Fibroblast of skin of right biceps (primary cell): ENCODE results near the gene SLC35G1.

Experiments used
- DNase-seq: peaks from one replicate; pipeline ENCODE4 v3.0.0-alpha.2; 2013

The SLC35G1 gene

GRCh38 chr10:93893646-93894515 lies at the start of gene SLC35G1:
SLC35G1 (plus strand) TSS chr10:93893978; CDS start chr10:93894034, 56 bp downstream.
- DNase-seq: peak; percentile 69

GRCh38 chr10:93844979-93845626 lies 48.7 kb upstream of the SLC35G1 start:
- DNase-seq: no peak

- no peak for DNase-seq
Measured at GRCh38 chr10:93849593-93849992, 44.2 kb upstream of the SLC35G1 start.

GRCh38 chr10:93850031-93851015 lies 43.5 kb upstream of the SLC35G1 start:
- no peak for DNase-seq

- DNase-seq: no peak
Measured at GRCh38 chr10:93851169-93851568, 42.6 kb upstream of the SLC35G1 start.

GRCh38 chr10:93852476-93853095 lies 41.2 kb upstream of the SLC35G1 start:
- no peak for DNase-seq

GRCh38 chr10:93854975-93855374 lies 38.8 kb upstream of the SLC35G1 start:
- DNase-seq: no peak

GRCh38 chr10:93856349-93857145 lies 37.2 kb upstream of the SLC35G1 start:
- no peak for DNase-seq

GRCh38 chr10:93859049-93859655 lies 34.6 kb upstream of the SLC35G1 start:
- peak; percentile 7 for DNase-seq

- no peak for DNase-seq
Measured at GRCh38 chr10:93861825-93862224, 32.0 kb upstream of the SLC35G1 start.

- no peak for DNase-seq
Measured at GRCh38 chr10:93865794-93866425, 27.9 kb upstream of the SLC35G1 start.

GRCh38 chr10:93867525-93867924 lies 26.3 kb upstream of the SLC35G1 start:
- no peak for DNase-seq

GRCh38 chr10:93871671-93872204 lies 22.0 kb upstream of the SLC35G1 start:
- no peak for DNase-seq

GRCh38 chr10:93872375-93873158 lies 21.2 kb upstream of the SLC35G1 start:
- no peak for DNase-seq

- peak; percentile 31 for DNase-seq
Measured at GRCh38 chr10:93873420-93874115, 20.2 kb upstream of the SLC35G1 start.

- DNase-seq: no peak
Measured at GRCh38 chr10:93874309-93875031, 19.3 kb upstream of the SLC35G1 start.

GRCh38 chr10:93875032-93875358 lies 18.8 kb upstream of the SLC35G1 start:
- DNase-seq: peak; percentile 49

GRCh38 chr10:93876381-93876780 lies 17.4 kb upstream of the SLC35G1 start:
- DNase-seq: peak; percentile 60
